HG03571 (cell line): ENCODE measurements around the gene MED27.

ENCODE experiments used
- ATAC-seq: cut with Tn5 transposase; IDR thresholded peaks from one replicate; pipeline ENCODE4 v1.9.1; 2021; ENCODE audit not compliant: unreplicated experiment

The MED27 gene

DNA sequence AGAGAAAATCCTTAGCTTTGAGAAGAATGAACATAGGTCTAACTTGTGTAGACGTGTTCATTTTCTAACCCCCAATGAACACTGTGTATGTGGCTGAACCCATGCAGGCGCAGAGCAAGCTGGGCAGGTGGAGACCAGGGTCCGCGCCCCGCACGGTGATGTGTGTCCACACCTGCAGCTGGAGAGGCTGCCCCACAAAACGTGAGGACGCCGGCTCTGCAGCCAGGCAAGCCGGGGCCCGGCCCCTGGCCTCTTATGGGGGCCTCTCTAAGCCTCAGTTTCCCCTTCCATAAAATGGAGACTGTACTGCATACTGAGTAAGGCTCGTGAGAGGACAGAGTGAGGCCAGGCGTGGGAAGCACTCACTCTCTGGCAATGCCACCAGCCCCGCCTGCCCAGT lies 215.1 kb downstream of the MED27 start:
- no peak for ATAC-seq

DNA sequence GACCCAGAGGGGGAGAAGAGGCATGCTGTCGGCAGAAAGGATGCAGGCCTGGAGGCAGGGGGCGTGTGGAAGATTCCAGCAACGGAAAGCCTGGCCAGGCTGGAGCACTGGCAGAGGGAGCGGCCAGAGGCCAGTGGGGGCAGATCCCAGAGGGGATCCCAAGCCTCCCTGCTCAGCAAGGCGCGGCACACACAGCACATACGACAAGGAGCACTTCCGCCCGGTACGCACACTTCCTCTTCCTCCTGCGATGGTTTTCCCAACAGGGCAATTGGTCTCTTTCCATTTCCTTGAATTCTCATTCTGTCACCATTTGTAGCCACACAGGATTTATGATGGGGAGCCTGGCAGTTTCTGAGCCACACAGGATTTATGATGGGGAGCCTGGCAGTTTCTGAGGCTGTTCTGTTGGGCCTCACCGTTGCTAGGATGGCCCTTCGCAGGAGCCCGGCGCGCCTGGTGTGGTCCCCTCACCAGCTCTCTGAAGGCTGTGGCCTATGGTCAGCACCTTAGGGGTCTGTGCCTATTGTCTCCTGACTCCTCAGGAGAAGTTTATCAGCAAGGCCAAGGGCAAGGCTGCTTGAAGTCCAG lies 216.3 kb downstream of the MED27 start:
- ATAC-seq: no peak

DNA sequence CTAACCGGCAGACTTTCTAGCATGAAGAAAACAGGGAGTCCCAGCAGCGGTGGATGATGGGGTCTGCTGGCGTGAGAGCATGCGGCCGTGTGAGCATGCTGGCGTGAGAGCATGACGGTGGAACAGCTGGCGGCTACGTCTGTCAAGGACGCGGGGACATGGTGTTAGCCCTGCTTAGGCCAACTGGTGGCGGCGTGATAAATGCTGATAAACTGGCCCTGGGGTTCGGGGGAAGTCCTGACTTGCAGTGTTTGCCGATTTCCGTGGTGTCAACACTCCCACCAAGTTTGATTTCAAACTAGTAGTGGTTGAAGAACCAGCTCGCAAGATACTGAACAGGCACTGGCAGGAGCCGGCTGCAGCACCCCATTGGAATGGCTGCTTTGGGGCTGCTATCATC lies 217.4 kb downstream of the MED27 start:
- no peak for ATAC-seq

DNA sequence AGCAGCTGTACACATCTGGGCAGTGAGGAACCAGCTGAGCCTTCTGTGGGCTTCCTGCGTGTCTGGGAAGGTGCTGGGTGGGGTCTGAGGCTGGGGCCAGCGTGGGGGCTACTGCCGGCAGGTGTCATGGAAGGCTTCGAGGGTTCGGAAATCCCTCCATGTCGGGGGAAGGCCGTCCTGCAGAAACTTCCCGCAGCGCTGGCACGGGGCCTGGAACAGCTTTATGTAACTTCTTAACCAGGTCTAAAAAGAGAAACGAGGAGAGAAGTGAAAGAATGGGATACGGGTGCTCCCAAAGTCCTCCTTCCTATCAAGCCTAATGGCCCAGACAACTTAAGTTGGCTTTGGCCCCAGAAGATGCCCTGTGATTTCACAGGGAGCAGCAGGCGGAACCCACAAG lies 219.2 kb downstream of the MED27 start:
- no peak for ATAC-seq

DNA sequence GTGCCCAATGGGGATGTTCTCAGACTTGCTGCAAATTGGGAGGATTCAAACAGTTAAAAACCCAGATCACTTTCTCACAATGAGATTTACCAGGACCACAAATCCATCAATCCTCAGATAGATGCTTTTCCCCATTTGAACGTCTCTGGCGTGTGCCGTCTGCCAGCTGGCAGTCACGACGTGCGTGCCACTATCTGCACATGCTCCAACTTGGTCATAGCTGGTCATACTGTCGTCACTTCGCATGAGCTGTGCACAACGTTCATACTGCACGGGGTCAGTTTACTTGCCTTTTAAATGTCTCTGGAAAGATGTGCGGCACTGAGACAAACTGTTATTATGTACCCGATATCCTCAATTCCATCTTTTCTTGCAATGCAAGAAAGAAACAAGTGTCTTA lies 221.5 kb downstream of the MED27 start:
- no peak for ATAC-seq

DNA sequence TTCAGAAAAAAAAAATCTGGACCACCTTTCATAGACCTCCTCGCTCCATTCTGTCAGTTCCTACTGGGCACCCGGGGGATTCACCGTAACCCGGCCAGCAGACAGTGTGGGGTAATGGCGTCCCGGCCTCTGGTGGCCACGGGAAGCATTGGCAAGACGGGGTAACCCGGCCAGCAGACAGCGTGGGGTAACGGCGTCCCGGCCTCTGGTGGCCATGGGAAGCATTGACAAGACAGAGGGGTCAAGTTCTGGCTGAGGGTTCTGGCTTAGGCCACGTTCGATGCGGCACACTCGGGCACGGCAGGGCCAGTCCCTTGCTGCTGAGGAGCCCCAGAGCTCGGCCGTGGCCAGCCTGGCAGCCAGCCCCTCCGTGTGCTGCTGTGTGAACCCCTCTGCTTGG lies 223.6 kb downstream of the MED27 start:
- no peak for ATAC-seq

DNA sequence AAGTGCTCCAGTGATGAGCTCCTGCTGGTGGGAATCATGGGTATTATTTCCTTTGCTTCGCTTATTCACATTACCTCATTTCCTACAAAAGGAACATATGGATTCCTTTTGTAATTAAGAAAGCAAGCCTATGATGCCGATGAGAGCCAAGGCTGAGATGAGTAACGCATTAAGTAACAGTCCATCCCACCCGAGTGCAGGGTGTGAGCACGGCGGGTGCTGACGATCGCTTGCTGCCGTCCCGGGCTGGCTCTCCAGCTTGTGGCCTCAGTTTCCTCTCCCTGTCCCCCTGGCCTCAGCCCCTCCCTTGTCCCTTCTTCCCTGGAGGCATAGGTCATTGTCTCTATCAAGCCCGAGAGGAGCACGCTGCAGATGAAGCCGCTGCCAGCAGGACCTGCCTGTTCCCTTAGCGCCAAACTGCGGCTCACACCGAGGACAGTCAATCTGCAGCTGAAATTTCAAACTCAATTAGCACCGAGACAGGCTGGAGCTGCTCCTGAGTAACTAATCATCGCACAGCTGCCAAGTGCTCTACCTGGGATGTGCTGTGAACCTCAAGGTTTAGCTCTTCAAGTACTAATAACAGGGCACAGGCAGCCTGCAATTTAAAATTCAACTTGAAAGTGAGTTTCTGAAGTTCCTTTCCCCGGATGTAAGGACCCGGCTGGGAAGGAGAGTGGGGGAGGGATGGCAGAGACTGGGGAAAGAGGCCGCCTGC lies 224.6 kb downstream of the MED27 start:
- no peak for ATAC-seq

DNA sequence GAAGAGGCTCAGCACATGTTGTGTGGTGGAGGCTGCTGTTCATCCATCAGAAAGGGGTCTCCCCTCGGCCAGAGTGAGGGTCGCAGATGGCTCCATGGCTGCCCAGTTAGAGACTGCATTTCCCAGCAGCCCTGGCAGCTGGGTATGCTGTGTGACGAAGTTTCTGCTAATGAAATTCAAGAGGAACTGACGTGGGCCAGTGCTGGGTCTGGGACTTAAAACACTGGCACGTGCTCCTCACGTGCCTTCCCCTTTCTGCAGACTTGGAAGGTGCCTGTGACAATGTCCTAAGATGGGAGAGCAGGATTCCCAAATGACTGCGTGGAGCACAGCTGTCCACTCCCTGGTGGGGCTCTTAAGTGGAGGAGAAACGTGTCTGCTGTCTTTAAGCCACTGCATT lies 225.3 kb downstream of the MED27 start:
- ATAC-seq: no peak

DNA sequence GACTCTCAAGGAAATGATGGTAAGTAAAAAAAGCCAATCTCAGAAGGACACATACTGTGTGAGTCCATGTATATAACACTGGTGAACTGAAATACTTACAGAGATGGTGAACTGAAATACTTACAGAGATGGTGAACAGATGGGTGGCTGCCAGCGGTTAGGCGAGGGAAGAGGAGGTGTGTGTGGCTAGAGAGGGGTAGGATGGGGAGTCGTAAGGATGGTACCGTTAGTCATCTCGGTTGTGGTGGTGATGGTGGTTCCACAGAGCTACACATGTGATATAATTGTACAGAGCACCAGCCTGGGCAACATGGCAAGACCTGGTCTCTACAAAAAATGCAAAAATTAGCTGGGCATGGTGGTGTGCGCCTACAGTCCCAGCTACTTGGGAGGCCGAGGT lies 226.2 kb downstream of the MED27 start:
- ATAC-seq: no peak

DNA sequence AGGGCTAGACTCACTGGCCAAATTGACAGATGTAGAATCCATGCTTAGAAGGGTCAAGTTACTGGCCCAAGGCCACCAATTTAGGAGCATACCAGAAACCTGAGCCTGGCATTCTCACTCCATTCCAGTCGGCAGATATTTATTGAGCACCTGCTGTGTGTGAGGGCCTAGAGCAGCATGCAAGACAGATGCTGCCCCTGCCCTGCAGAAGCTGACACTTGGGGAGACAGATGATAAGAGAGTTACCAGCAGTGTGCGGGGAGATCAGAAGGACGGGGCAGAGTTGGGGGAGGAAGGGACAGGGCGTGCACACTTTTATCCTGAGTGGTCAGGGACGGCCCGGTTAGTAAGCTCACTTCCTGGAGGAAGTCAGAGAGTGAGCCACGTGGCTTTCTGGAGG lies 228.3 kb downstream of the MED27 start:
- no peak for ATAC-seq

DNA sequence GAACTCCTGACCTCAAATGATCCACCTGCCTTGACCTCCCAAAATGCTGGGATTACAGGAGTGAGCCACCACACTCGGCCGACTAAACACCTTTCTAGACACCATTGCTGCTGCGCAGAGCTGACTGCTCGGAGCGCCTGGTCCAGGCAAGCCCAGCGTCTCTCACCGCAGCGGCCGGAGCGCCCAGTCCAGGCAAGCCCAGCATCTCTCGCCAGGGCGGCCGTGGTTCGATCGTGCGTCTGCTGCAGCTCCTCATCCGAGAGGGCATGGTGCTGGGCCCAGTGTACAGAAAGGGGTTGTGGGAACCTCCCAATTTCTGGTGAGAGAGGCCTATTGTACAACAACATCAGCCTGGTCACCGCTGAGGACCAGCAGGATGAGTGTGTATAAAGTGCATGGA lies 230.3 kb downstream of the MED27 start:
- no peak for ATAC-seq

DNA sequence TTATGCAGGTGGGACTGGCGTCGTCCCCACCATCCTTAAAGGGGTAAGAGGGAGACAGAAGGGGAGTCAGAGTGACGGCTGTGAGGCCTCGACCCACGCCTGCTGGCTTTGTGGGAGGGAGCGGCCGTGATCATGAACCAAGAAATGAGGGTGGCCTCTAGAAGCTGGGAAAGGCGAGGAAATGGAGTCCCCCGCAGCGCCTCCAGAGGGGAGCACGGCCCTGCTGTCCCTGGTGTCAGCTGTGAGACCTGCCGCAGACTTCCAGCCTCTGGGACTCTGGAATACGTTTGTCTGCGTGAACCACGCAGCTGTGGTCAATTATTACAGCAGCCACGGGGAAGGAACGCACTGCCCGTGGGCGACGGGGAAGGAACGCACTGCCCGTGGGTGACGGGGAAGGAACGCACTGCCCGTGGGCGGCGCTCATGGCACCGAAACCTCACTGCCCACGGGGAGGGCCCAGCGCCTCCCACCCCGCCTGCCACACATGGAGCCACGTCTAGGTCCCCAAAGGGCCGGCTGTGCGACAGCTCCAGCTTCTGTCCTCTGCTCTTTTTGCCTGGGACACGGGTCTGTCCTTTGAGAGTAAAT lies 231.0 kb downstream of the MED27 start:
- no peak for ATAC-seq

DNA sequence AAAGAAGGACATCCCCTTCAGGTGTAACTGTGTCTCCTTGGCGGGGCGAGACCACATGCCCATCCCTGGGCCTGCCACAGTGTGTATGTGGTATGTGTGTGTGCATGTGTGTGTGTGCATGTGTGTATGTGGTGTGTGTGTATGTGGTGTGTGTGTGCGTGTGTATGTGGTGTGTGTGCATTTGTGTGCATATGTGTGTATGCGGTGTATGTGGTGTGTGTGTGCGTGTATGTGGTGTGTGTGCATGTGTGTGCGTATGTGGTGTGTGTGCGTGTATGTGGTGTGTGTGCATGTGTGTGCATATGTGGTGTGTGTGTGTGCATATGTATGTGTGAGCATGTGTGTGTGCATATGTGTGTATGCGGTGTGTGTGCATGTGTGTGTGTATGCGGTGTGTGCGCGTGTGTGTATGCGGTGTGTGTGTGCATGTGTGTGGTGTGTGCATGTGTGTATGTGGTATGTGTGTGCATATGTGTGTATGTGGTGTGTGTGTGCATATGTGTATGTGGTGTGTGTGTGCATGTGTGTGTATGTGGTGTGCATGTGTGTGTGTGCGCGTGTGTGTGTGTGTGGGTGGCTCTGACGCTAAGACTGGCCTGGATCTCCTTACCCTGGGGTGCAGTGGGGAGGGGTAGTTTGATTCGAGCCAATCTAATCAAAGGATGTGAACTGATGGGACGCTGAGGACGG lies 231.9 kb downstream of the MED27 start:
- ATAC-seq: no peak

DNA sequence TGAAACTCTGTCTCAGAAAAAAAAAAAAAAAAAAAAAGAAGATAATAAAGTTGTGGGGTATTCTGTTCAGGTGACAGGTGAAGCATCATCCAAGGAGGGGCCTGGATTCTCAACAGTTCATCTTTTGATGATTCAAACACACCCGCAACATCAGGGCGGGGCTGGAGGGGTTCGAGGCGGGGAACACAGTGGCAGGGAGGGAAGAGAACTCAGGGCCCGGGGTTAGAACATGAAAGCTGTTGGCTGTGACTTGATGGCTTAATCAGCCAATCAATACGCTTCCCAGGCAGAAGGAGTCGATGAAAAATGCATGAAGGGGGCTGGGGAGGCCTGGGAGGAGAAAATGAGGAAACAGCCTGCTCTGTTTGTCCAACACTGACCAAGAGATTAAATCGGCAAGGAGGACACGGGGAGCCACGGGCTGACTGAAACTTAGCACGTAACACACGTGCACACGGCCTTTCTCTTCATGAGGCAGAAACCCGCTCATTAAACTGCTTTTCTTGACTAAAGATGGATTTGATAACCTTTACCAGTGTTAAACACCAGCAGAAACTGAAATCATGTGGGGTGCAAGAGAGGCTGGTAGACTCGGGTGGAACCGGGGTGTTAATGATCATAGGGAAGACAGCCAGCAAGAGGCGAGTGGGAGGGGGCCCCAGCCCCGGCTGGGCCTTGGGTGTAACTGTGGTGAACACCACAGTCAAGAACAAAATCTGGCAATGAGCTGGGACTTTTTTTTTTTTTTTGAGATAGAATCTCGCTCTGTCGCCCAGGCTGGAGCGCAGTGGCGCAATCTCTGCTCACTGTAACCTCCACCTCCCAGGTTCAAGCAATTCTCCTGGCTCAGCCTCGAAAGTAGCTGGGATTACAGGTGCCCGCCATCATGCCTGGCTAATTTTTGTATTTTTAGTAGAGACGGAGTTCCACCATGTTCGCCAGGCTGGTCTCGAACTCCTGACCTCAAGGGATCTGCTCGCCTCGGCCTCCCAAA lies 234.1 kb downstream of the MED27 start:
- no peak for ATAC-seq

DNA sequence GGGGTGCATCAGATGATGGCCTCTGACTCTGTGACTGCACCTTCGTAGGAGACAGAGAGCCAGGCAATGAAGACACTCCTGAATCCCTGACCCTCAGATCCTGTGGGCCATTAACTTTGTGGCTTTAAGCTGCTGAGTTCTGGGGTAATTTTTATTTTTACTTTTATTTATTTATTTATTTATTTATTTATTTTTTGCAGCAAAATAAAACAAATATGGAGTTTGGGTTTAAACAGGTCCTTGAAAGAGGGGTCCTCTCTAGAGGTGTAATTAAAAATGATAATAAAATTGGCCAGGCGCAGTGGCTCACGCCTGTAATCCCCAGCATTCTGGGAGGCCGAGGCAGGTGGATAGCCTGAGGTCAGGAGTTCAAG lies 234.9 kb downstream of the MED27 start:
- ATAC-seq: no peak

DNA sequence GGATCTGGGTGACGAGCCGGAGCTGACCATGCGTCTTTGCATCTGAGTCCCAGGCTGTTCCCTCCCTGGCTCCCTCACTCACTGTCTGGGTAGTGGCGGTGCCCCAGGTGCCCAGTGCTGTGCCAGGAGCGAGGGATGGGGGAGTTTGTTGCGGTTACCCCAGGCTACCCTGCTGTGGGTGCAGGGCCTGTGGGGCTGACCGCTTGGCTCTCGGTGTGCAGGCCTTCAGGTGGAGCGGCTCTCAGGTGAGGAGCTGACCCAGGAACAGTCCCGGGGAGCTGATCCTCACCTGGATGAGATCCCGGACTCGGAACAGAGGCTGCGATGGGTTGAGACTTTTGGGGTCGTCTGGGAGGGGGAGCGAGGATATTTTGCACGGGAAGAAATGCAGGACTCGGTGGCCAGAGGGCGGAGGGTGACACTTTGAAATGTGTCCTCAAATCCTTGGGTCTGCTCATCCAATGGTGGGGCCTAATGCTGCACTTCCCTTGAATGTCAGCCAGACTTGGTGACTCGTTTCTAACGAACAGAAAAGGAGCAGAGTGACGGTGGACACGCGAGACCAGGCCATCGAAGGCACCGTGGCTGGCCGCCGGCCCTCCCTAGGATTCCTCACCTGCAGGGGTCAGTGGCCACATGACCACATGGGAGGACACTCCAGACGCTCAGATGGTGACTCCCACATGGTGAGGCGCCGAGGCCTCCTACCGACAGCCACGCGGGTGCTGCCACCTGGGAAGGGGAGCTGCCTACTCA lies 235.5 kb downstream of the MED27 start:
- no peak for ATAC-seq

DNA sequence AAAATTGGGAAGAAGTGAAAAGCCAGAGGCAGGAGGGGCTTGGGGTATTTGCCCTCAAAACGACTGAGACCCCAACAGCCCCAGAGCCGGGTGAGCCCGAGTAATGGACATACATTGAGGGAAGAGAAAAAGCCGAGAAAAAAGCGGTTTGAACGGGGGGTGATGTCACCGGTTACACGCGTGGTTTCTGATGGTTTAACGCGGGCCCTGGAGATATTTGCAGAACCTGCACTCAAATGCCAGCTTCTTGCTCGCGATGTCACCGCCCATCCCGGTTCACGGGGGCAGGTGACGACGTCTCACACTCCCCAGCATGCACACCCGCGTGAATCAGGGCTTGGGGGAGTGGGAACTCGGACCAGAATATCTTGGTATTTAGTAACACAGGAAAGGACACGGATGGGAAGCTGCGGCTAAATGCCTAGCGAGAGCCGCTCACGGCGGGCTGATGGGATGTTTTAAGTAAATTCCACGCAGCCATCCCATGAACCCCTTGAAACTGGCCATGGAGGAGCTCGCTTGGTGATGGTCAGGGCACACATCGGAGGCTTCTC lies 237.8 kb downstream of the MED27 start:
- no peak for ATAC-seq

DNA sequence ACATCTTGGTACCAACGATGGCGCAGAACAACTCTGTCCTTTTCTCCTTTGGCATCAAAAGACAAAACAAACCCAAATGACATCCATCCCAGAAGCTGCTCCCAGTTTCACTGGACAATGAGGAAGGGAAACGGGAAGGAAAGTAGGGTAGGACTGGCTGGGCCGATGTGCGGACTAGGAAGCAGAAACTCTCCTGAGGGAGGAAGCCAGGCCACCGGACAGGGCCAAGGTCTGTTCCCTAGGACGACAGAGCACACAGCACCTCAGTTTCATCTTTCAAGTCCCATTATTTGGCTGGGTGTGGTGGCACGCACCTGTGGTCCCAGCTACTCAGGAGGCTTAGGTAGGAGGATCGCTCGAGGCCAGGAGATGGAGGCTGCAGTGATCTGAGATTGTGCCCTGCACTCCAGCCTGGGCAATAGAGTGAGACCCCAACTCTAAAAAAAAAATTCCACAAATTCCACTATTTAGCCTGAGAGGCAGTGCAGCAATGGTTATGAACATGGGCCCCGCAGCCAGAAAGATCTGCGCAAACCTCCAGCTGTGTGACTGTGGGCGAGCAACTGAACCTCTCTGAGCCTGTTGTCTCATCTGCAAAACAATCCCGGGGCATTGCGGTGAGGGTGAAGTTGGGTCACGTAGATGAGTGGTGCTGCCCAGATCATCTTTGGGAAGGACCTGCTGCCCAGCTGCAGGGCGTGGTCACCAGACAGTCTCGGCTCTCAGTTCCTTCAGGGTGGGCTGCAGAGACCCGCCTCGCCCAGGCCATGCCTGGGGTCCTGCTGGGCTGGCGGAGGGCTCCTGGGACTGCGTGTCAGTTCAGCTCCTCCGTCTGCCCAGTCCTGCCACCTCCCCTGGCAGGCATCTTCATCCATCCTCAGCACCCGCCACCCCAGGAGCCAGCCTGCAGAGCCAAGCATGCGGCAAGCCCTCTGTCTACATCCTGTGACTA lies 238.6 kb downstream of the MED27 start:
- no peak for ATAC-seq

DNA sequence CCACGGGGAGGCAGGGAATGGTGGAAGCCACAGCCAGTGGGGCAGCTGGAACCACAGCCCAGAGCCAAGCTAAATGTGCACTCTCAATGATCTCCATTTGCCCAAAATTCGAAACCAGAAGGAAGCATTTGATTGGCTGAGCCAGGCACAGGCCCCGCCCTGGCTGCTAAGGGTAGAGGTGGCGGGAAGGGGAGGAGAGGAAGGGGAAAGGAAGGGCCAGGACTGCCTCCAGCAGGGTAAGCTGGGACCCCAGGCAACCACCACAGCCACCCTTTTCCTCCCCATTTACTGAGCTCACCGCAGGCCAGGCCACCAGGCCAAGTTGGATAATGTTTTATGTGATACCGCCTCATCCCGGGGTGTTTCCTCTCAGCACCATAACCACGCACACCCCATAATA lies 239.4 kb downstream of the MED27 start:
- ATAC-seq: no peak
